ENCODE results near the gene TXNDC8. TPM values are rescaled to one million over a fixed set of nuclear protein-coding genes. Genes with fewer than 3 reads are reported as not detected.

The TXNDC8 gene
- total RNA-seq, 2 experiments from 2014 or later = not detected

- no peak for ATAC-seq (ENCODE audit: poor library complexity)
- H3K27ac Mint-ChIP-seq = no peak overlapping the region
- H3K9me3 Mint-ChIP-seq = no peaks in the 10 kb centered on the region
- Histone ChIP-seq H3K4me3 (ENCODE audit: low read length) (no peak overlapping the region), H3K27ac (ENCODE audit: low read depth in 1 of 2, low read length in 2 of 2) (no peak overlapping the region), H3K27me3 (ENCODE audit: control insufficient read depth in 1 of 2, insufficient read depth in 2 of 2, low read length in 2 of 2) (no peaks in the 10 kb centered on the region), H3K9me3 (ENCODE audit: control insufficient read depth in 1 of 2, insufficient read depth in 1 of 2, low read length in 2 of 2) (no peaks in the 10 kb centered on the region), H3K4me1 (ENCODE audit: insufficient read depth, low read length) (no peaks in the 10 kb centered on the region), H3K36me3 (ENCODE audit: insufficient read depth, low read length) (no peaks in the 10 kb centered on the region)
- H3K4me3 Mint-ChIP-seq = no peak overlapping the region
- intact Hi-C loops (cut with DNase I, micrococcal nuclease) = no loop called here
- peaks cover 7% of the 10 kb centered on the region for H3K4me1 Mint-ChIP-seq (ENCODE audit: low read depth)
- no peaks in the 10 kb centered on the region for H3K36me3 Mint-ChIP-seq (ENCODE audit: low read depth)
- POLR2A ChIA-PET = no interaction called here
- CTCF ChIA-PET = no interaction called here
- no peak for TF ChIP-seq CTCF (IDR thresholded peaks at IDR 0.05)
- no peak for DNase-seq
- H3K27me3 Mint-ChIP-seq = no peaks in the 10 kb centered on the region
These were observed 30.5 kb downstream of the TXNDC8 start for GRCh38 chr9:110307191-110307590.

- CTCF ChIA-PET = no interaction called here
- Histone ChIP-seq H3K27ac (ENCODE audit: low read depth in 1 of 2, low read length in 2 of 2) (no peak overlapping the region), H3K4me1 (ENCODE audit: insufficient read depth, low read length) (no peaks in the 10 kb centered on the region), H3K36me3 (ENCODE audit: insufficient read depth, low read length) (no peaks in the 10 kb centered on the region), H3K27me3 (ENCODE audit: control insufficient read depth in 1 of 2, insufficient read depth in 2 of 2, low read length in 2 of 2) (no peaks in the 10 kb centered on the region), H3K9me3 (ENCODE audit: control insufficient read depth in 1 of 2, insufficient read depth in 1 of 2, low read length in 2 of 2) (no peaks in the 10 kb centered on the region), H3K4me3 (ENCODE audit: low read length) (no peak overlapping the region)
- ATAC-seq (ENCODE audit: poor library complexity) = no peak
- Mint-ChIP-seq H3K4me1 (ENCODE audit: low read depth) (no peaks in the 10 kb centered on the region), H3K27ac (no peak overlapping the region), H3K4me3 (no peak overlapping the region), H3K27me3 (no peaks in the 10 kb centered on the region), H3K36me3 (ENCODE audit: low read depth) (no peaks in the 10 kb centered on the region), H3K9me3 (no peaks in the 10 kb centered on the region)
- TF ChIP-seq CTCF (IDR thresholded peaks at IDR 0.05) = no peak
- DNase-seq = peak in 1 of 14 experiments; percentile 12
- intact Hi-C loops (cut with DNase I, micrococcal nuclease) = no loop called here
- POLR2A ChIA-PET = no interaction called here
These were observed 34.5 kb downstream of the TXNDC8 start for GRCh38 chr9:110303133-110303532.

GRCh38 chr9:110298043-110298605, 39.5 kb downstream of the TXNDC8 start:
- H3K4me1 ChIP-seq (ENCODE audit: insufficient read depth, low read length) = no peaks in the 10 kb centered on the region
- no peak overlapping the region for H3K27ac ChIP-seq (ENCODE audit: low read depth in 1 of 2, low read length in 2 of 2)
- Mint-ChIP-seq H3K4me1 (ENCODE audit: low read depth) (no peaks in the 10 kb centered on the region), H3K27ac (no peak overlapping the region), H3K36me3 (ENCODE audit: low read depth) (no peaks in the 10 kb centered on the region), H3K4me3 (no peak overlapping the region), H3K27me3 (no peaks in the 10 kb centered on the region), H3K9me3 (no peaks in the 10 kb centered on the region)
- ChIA-PET POLR2A (no interaction called here), CTCF (no interaction called here)
- no peaks in the 10 kb centered on the region for H3K9me3 ChIP-seq (ENCODE audit: control insufficient read depth in 1 of 2, insufficient read depth in 1 of 2, low read length in 2 of 2)
- DNase-seq = no peak
- H3K36me3 ChIP-seq (ENCODE audit: insufficient read depth, low read length) = no peaks in the 10 kb centered on the region
- H3K4me3 ChIP-seq (ENCODE audit: low read length) = no peak overlapping the region
- H3K27me3 ChIP-seq (ENCODE audit: control insufficient read depth in 1 of 2, insufficient read depth in 2 of 2, low read length in 2 of 2) = no peaks in the 10 kb centered on the region
- ATAC-seq (ENCODE audit: poor library complexity) = no peak
- TF ChIP-seq CTCF (IDR thresholded peaks at IDR 0.05) = no peak
- intact Hi-C loops (cut with DNase I, micrococcal nuclease) = no loop called here
